Posterior vena cava (tissue), 2 donors: ENCODE results near the gene NPHP1. TPM values are rescaled to one million over a fixed set of nuclear protein-coding genes. Genes with fewer than 3 reads are reported as not detected.
"Not testable (repeated sequence)": the region's sequence is repeated elsewhere in the genome, so short reads cannot be mapped to it uniquely, and the experiment has no call there.

ENCODE experiments used
- DNase-seq: peaks from one replicate; pipeline ENCODE4 v3.0.0-alpha.2; 2020; ENCODE audit warnings: low spot score
- intact Hi-C, 2 donors: fragments of 100-400 bp; cut with DNase I; formaldehyde crosslinking; loops; one replicate each; pipeline versions ENCODE4 v1.14.1 to v1.14.2; 2022 to 2023
- total RNA-seq, 2 donors: library from RNA; stranded (reverse); fragmentation: NEBNext Ultra II Directional; extraction: Animal tissue kit (Norgen Biotek cat#: 25700); gene quantifications; one replicate each; pipeline ENCODE4 v1.2.1, GENCODE V29; 2021
- donor health status: DM: yes; HTN: yes; CAD: no.
- donor health status: DM: yes; HTN: yes; CAD: no.

NPHP1 gene
- total RNA-seq, 2 donors from 2014 or later, result 7.9 to 8.4 TPM

DNA sequence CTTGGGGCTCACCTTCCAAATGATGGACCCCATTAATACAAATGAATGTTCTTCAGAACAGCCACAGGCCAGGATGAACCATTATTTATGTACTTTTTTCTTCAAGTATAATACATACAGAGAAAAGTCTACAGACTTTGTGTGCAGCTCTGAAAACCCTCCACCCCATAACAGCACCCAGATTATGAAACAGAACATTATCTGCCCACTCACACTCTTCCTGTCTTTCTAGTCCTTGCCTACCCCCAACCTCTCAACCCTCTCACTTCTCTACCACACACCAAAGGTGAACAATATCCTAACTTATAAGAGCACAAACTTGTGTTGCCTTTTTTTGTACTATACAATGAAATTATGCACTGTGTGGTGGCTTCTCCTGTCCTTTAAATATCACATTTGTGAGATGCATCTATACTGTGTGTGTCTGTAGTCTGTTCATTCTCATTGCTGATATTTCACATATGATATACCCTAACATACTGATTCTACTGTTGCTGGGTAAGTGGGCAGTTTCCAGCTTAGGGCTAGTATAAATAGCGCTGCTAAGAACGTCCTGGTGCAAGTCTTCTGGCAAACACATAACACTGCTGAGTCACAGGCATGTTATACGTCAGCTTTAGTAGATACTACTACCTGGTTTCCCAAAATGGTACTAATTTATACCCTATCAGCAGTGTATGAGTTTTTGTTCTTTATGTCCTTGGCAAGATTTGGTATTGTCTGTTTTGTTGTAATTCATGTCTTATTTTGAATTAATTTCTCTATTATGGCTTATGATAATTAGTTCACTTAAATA is 1.0 kb upstream of the NPHP1 start:
- intact Hi-C loops, result no loop called here

DNA sequence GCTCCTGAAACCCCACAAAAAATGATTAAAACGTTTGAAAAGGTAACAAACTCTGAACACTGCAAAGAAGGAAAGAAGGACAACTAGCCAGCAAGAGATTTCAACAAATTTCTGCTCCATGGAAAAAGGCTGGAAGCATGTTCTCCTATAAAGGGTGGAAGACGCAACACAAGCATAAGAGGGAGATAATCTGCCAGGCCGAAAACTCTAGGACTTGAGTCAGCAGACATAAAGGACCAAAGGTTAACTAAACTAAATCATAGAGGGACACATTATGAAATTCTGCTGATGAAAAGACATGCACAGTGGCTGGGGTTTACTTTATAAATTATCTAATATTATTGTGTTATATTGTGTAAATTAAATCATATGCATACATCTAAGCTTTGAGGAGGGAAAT is 6.8 kb downstream of the NPHP1 start:
- intact Hi-C loops, result no loop called here
- no peak for DNase-seq

More for the DNA sequence above, 1.0 kb upstream of the NPHP1 start:
- DNase-seq, result no peak

GRCh38 chr2:110197452-110197851 is 7.4 kb downstream of the NPHP1 start:
- no peak for DNase-seq
- intact Hi-C loops, result no loop called here

GRCh38 chr2:110190169-110190568 is 14.6 kb downstream of the NPHP1 start:
- DNase-seq, intact Hi-C loops: not testable (repeated sequence)

DNA sequence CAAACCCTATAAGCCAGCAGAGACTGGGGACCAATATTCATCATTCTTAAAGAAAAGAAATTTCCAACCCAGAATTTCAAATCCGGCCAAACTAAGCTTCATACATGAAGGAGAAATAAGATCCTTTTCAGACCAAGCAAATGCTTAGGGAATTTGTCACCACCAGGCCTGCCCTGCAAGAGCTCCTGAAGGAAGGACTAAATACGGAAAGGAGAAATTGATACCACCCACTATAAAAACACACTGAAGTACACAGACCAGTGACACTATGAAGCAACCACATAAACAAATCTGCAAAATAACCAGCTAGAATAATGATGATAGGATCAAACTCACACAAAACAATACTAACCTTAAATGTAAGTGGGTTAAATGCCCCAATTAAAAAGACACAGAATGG is 22.4 kb downstream of the NPHP1 start:
- DNase-seq, result no peak
- intact Hi-C loops, result no loop called here

DNA sequence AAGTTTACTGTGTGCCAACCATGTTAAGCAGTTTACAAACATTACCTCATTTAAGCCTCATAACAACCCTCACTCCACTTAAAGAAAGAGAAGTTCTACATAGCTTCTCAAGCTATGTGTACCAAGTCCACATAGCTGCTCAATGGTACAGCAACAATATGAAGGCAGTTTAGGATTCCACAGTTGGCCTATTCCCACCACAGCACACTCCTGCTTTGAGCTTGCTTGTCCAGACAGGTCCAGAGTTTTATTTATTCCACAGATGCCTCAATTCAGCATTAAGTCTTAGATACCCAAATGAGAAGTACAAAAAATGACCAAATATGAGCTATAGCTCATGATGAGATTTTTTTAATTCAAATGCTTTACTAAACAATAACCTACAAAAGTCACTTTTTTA is 24.8 kb downstream of the NPHP1 start:
- intact Hi-C loops, result no loop called here
- DNase-seq, result no peak

DNA sequence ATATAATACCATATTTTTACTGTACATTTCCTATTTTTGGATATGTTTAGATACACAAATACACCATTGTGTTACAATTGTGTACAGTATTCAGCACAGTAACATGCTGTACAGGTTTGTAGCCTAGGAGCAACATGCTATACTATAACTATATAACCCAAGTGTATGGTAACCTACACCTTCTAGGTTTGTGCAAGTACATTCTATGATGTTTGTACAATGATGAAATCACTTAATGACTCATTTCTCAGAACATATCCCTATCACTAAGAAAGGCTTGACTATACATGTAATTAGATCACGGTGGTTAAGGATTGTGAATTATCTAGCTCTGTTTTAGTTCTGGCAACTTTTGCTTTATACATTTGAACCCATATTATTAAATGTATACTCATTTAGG is 31.3 kb downstream of the NPHP1 start:
- intact Hi-C loops, result no loop called here
- DNase-seq, result no peak

DNA sequence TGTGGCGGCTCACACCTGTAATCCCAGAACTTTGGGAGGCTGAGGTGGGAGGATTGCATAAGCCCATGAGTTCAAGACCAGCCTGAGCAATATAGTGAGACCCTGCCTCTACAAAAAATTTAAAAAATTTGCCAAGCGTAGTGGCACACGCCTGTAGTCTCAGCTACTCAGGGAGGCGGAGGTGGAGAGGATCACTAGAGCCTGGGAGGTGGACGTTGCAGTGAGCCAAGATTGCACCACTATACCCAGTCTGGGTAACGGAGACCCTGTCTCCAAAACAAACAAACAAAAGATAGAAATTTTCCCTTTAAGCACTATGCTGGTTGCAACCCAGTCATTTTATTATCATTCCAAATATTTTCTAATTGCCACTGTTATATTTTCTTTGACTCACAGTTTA is 32.3 kb downstream of the NPHP1 start:
- DNase-seq, result no peak
- intact Hi-C loops, result no loop called here

DNA sequence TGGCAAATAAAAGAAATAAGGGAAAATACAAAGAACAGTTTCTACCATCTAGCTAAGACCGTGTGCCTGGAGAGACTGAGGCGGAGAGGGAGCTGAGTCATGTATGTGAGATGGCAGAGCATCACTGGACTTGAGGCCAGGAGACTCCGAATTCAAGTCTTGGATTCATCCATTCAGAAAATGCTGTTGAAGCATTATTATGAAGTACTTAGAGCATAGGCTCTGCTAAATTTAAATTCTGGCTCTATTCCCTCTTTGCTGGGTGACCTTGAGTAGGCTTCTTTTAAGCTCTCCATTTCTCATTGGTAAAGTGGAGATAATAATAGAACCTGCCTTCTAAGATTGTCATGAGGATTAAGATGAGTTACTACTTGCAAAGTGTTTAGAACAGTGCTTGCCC is 34.7 kb downstream of the NPHP1 start:
- DNase-seq, result no peak
- intact Hi-C loops, result no loop called here

- DNase-seq, result no peak
These were observed 37.4 kb downstream of the NPHP1 start for GRCh38 chr2:110167326-110168000.

GRCh38 chr2:110166266-110166665 is 38.5 kb downstream of the NPHP1 start:
- intact Hi-C loops, result no loop called here
- no peak for DNase-seq

More at GRCh38 chr2:110167326-110168000, 37.4 kb downstream of the NPHP1 start:
- intact Hi-C loops, result no loop called here

DNA sequence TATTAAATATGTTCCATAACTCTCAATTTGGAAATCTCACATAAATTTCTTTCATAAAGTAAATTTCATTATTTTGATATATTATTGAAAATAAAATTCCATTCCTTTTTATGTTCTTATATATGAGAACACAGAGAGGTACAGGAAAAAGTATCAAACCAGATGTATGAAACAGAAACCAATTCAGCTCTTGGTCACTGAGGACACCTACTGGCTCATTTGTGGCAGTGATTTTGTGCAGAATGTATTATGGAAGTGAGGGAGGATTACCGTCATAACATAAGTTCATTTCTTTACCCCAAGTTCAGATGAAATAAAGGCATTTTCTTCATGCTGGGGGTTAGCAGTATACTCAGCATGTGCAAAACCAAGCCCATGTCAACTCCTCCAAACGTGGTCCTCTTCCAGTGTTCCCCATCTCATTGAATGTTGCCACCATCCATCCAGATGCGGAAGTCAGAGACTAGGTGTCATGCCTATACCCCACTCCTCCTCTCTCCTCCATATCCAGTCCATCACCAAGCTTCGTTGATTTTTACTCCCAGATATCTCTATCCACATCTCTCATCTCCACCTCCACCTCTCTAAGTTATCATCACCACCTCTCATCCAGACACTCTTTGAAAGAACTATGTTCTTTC is 47.5 kb downstream of the NPHP1 start:
- intact Hi-C loops, result no loop called here
- DNase-seq, result no peak

DNA sequence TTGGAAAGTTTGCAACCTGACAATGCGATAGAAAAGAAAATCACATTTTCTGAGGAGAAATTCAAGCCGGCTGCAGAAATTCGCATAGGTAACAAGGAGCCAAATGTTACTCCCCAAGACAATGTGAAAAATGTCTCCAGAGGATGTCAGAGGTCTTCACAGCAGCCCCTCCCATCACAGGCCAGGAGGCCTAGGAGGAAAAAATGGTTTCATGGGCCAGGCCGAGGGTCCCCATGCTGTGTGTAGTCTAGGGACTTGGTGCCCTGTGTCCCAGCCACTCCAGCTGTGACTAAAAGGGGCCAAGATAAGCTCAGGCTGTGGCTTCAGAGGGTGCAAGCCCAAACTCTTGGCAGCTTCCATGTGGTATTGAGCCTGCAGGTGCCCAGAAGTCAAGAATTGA is 50.0 kb downstream of the NPHP1 start:
- intact Hi-C loops, DNase-seq: not testable (repeated sequence)

DNA sequence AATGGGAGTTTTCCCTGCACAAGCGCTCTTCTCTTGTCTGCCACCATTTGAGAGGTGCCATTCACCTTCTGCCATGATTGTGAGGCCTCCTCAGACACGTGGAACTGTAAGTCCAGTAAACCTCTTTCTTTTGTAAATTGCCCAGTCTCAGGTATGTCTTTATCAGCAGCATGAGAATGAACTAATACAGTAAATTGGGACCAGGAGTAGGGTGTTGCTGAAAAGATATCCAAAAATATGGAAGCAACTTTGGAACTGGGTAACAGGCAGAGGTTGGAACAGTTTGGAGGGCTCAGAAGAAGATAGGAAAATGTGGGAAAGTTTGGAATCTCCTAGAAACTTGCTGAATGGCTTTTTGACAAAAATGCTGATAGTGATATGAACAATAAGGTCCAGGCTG is 50.6 kb downstream of the NPHP1 start:
- DNase-seq, intact Hi-C loops: not testable (repeated sequence)

DNA sequence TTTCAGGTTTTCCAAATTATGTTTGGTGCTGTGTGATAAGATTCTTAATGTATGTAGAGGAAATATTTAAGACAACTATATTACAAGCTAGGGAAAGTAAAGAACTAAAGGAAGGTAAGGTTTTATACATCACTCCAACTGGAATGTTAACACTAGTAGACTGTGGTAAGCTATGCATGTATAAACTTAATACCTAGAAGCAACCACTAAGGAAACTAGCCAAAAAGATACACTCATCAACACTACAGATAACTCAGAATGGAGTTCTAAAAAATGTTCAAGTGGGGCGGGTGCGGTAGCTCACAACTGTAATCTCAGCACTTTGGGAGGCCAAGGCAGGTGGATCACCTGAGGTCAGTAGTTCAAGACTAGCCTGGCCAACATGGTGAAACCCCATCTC is 51.4 kb downstream of the NPHP1 start:
- DNase-seq, result no peak
- intact Hi-C loops, result no loop called here

DNA sequence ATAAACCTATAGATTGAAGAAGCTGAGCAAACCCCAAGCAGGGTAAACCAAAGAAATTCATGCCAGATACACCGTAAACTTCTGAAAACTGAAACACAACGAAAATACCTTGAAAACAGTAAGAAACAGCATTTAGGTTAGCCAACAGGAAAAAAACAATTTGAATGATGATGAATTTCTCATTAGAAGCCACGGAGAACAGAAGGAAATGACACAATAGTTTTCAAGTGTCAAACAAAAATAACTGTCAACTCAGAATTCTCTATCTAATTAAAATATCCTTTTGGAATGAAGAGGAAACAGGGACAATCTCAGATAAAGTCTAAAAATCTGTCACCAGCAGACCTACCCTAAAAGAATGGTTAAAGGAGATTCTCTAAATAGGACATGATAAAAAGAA is 51.9 kb downstream of the NPHP1 start:
- intact Hi-C loops, result no loop called here
- no peak for DNase-seq

- DNase-seq, result no peak
- intact Hi-C loops, result no loop called here
These were observed 55.2 kb downstream of the NPHP1 start for GRCh38 chr2:110149330-110150220.

GRCh38 chr2:110146945-110147332 is 57.9 kb downstream of the NPHP1 start:
- intact Hi-C loops, result no loop called here
- DNase-seq, result no peak

- no peak for DNase-seq
- intact Hi-C loops, result no loop called here
These were observed 58.4 kb downstream of the NPHP1 start for GRCh38 chr2:110146183-110146944.
